ENCODE measurements around the gene TP53TG5. TPM values are rescaled to one million over a fixed set of nuclear protein-coding genes. Genes with fewer than 3 reads are reported as not detected.
A peak's percentile ranks its signal among the peaks of the same experiment; 100 is the strongest.

TP53TG5 gene
- total RNA-seq, 4 donors from 2014 or later = 1.9 TPM; not detected in 3

- Histone ChIP-seq H3K27me3 (no peaks in the 10 kb centered on the region), H3K9me3 (no peaks in the 10 kb centered on the region), H3K4me1 (peaks cover 4 to 22% of the 10 kb centered on the region in 2 donors), H3K4me3 (peak overlapping the region in 1 of 2 donors; percentile 3), H3K36me3 (no peaks in the 10 kb centered on the region), H3K27ac (peak overlapping the region; percentile 91 to 97)
- peak in 1 of 2 donors; percentile 14 for TF ChIP-seq POLR2A (IDR thresholded peaks at IDR 0.05)
- TF ChIP-seq, protein P1, sequence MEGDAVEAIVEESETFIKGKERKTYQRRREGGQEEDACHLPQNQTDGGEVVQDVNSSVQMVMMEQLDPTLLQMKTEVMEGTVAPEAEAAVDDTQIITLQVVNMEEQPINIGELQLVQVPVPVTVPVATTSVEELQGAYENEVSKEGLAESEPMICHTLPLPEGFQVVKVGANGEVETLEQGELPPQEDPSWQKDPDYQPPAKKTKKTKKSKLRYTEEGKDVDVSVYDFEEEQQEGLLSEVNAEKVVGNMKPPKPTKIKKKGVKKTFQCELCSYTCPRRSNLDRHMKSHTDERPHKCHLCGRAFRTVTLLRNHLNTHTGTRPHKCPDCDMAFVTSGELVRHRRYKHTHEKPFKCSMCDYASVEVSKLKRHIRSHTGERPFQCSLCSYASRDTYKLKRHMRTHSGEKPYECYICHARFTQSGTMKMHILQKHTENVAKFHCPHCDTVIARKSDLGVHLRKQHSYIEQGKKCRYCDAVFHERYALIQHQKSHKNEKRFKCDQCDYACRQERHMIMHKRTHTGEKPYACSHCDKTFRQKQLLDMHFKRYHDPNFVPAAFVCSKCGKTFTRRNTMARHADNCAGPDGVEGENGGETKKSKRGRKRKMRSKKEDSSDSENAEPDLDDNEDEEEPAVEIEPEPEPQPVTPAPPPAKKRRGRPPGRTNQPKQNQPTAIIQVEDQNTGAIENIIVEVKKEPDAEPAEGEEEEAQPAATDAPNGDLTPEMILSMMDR (IDR thresholded peaks at IDR 0.05) = no peak
- intact Hi-C loops (cut with DNase I; ENCODE audit: low total_unique reads) = no loop called here
- no peak for DNase-seq
Observed at GRCh38 chr20:45345104-45345936, 32.8 kb downstream of the TP53TG5 start.

DNA sequence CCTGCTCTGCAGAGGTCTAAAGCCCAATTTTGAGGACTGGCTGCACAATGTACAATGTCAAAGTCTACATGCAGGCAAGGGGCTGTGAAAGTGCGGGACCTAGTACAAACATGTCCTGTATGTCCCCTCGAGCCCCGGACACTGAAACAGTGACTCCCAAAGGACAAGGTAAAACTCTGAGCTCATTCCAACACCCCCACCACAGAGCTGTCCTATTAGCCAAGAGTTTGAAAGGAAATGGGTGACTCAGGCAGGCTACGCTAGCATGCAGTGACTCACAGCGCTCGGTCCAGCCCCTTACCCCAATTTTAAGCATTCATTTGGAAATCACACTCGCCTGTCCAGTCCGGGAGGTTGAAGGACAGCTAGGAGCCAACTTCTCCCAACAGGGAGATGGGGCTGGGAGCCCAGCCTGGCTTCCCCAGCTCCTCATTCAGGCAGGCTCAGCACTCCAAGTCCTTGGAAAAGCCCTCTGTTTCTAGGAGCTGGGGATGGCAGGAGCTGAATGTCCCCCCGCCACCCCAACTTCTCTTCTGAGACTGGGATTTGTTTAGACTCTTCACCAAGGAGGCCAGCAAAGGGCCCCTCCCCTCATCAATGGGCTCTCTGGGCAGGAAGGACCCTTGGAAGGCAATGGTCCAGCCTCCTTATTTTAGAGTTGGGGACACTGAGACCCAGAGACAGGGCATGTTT lies 33.8 kb downstream of the TP53TG5 start:
- Histone ChIP-seq H3K9me3 (no peaks in the 10 kb centered on the region), H3K4me1 (peaks cover 10 to 22% of the 10 kb centered on the region in 2 donors), H3K27ac (peak overlapping the region; percentile 91 to 97), H3K27me3 (no peaks in the 10 kb centered on the region), H3K4me3 (no peak overlapping the region), H3K36me3 (no peaks in the 10 kb centered on the region)
- TF ChIP-seq, protein P1 (IDR thresholded peaks at IDR 0.05) = no peak
- TF ChIP-seq POLR2A (IDR thresholded peaks at IDR 0.05) = peak in 1 of 2 donors; percentile 37
- intact Hi-C loops (cut with DNase I; ENCODE audit: low total_unique reads) = no loop called here
- peak; percentile 70 to 83 for DNase-seq

DNA sequence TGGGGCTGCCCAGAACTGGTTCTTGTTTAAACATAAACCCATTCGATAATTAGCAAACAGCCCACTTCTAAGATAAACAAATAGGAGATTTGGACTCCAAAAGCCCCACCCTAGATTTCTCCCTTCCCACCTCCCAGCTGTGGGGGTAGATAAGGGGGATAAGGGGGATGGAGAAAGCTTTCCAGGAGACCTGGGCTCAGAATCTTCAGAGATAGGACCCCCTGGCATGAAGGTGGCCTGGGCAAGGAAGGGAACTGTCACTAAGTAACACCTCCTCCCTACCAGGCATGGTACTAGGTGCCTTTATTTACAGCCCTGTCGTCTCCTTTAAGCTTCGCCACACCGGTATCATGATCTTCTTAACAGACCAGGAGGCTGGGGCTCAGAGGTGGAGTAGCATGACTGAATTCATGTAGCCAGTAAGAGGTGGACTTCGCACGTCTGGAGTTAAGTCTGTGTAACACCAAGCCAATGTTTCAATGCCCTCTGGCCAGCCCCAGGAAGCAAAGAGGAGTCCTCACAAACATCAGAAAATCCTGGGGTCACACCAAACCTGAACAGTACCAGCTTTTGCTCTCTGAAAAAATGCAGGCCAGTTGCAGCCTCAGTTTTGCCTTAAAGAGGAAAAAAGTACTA lies 34.5 kb downstream of the TP53TG5 start:
- Histone ChIP-seq H3K4me3 (no peak overlapping the region), H3K9me3 (no peaks in the 10 kb centered on the region), H3K27me3 (no peaks in the 10 kb centered on the region), H3K4me1 (peaks cover 14 to 23% of the 10 kb centered on the region in 2 donors), H3K27ac (peak overlapping the region; percentile 91 to 97), H3K36me3 (no peaks in the 10 kb centered on the region)
- TF ChIP-seq, protein P1 (IDR thresholded peaks at IDR 0.05) = no peak
- no peak for TF ChIP-seq POLR2A (IDR thresholded peaks at IDR 0.05)
- DNase-seq = no peak
- intact Hi-C loops (cut with DNase I; ENCODE audit: low total_unique reads) = no loop called here

DNA sequence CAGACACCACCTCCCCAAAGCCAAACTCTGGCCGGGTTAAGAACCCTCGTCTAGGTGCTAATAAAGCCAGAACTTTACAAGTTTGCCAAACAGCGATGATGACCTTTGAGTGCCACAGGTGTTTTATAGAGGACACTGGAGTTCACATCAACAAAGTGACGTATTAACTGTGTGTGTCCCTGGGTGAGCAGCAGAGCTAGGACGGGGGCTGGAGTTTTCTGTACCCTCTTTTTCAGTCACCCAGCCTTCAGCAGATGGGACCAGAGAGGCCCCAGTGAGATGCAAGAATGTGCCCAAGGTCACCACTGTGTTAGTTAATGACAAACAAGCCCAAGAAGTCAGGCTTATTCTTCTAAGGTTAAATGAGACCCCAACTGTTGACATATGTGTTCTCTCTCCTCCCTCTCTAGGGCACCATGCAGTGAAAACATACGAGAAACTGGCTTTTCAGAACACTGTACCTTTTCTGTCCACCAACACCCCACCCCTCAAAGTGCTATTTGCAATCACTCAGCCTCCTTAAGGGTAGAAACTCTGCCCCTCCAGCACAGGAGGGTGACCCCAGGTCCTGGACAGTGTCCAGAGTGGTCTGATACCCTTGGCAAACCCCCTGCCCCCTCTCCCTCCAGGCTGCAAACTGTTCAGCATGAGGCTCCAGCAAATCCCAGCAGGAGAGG lies 35.1 kb downstream of the TP53TG5 start:
- Histone ChIP-seq H3K36me3 (no peaks in the 10 kb centered on the region), H3K9me3 (no peaks in the 10 kb centered on the region), H3K27me3 (no peaks in the 10 kb centered on the region), H3K4me3 (no peak overlapping the region), H3K27ac (peak overlapping the region; percentile 91 to 97), H3K4me1 (peaks cover 14 to 29% of the 10 kb centered on the region in 2 donors)
- TF ChIP-seq POLR2A (IDR thresholded peaks at IDR 0.05) = no peak
- TF ChIP-seq, protein P1 (IDR thresholded peaks at IDR 0.05) = no peak
- DNase-seq = no peak
- intact Hi-C loops (cut with DNase I; ENCODE audit: low total_unique reads) = no loop called here

Data from uterus (tissue), 4 donors.